Fibroblast of pulmonary artery (primary cell): ENCODE data around the gene ICE1.

Experiments used
- DNase-seq: peaks from one replicate; pipeline ENCODE4 v3.0.0-alpha.2; 2010; ENCODE audit warnings: low read depth
- H3K4me3 ChIP-seq: replicated peaks from 2 replicates; pipeline ENCODE4 v1.5.1; 2011; ENCODE audit warnings: low read depth, mild to moderate bottlenecking, control low read depth, low read length, moderate library complexity
- TF ChIP-seq, protein P1 (sequence below): IDR thresholded peaks from 2 replicates; pipeline ENCODE4 v1.5.1; 2011; ENCODE audit warnings: mild to moderate bottlenecking, control low read depth, low read length, inconsistent platforms; ENCODE audit errors: missing control alignments

The ICE1 gene

DNA sequence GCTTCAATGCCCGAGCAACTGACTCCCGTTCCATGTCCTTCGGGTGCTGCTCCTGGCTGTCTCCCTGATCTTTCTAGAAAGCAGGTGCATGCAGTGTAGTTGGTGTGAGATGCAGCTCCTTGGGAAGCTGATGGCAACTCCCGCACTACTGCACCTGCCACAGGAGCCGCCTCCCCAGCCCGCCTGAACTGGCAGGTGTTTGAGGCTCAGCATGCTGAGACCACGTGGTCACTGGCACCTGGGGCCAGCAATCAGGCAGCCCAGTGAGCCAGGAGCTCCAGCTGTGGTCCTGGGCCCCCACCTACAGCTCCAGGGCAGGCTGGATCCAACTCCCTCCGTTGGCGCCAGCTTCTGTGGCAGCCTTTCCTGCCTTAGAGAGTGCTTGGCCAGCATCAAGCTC, 111.5 kb downstream of the ICE1 start:
- no peak for DNase-seq
- H3K4me3 ChIP-seq, result no peak overlapping the region
- TF ChIP-seq, protein P1, sequence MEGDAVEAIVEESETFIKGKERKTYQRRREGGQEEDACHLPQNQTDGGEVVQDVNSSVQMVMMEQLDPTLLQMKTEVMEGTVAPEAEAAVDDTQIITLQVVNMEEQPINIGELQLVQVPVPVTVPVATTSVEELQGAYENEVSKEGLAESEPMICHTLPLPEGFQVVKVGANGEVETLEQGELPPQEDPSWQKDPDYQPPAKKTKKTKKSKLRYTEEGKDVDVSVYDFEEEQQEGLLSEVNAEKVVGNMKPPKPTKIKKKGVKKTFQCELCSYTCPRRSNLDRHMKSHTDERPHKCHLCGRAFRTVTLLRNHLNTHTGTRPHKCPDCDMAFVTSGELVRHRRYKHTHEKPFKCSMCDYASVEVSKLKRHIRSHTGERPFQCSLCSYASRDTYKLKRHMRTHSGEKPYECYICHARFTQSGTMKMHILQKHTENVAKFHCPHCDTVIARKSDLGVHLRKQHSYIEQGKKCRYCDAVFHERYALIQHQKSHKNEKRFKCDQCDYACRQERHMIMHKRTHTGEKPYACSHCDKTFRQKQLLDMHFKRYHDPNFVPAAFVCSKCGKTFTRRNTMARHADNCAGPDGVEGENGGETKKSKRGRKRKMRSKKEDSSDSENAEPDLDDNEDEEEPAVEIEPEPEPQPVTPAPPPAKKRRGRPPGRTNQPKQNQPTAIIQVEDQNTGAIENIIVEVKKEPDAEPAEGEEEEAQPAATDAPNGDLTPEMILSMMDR, result no peak

DNA sequence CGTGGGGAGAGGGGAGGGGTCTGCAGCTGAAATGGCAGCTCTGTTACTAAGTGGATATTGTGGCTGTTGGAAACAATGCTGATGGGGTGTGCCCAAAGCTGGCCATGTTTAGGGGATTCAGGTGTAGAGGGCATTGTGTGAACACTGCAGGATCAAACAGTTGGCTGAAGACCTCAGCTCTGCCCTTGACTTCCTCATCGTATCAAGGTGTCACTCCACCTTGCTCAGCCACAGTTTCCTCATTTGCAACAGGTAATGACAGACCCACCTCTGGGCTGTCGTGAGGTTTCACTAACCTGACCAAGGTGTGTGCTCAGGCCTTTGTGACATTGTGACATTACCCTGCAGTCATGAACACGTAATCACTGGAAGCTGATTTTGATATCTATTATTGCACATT, 111.9 kb downstream of the ICE1 start:
- H3K4me3 ChIP-seq, result no peak overlapping the region
- TF ChIP-seq, protein P1, result no peak
- DNase-seq, result no peak

DNA sequence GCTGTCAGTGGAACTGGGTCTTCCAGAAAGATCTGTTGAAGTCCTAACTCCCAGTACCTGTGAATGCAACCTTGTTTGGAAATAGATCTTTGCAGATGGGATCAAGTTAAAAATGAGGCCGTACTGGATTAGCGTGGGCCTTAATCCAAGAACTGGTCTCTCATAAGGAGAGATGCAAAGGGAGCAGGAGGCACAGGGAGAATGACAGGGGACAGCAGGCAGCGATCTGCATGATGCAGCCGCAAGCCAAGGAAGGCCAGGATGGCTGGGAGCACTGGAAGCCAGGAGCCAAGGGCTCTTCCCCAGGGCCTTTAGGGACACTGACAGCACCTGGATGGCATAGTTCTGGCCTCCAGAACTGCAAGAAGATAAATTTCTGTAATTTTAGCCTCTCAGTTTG, 114.4 kb downstream of the ICE1 start:
- H3K4me3 ChIP-seq, result no peak overlapping the region
- TF ChIP-seq, protein P1, result no peak
- DNase-seq, result no peak

DNA sequence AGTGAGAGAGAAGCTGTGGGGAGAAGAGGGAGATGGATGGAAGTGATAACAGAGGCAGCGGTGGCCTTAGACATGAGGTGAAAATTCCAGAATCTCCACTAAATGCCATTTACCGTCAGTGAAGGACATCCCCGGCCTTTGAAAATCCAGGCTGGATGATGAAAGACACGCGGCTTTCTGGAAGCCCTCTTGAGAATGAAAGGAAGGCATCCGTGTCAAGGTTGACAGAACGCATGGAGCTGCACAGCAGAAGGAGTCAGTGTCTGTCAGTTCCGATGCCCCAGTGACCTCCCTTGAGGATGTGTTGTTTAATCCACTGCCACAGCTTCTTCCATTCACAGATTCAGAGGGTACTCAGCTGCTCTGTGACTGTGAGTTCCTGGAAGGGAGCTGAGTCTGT, 114.9 kb downstream of the ICE1 start:
- TF ChIP-seq, protein P1, result no peak
- no peak overlapping the region for H3K4me3 ChIP-seq
- DNase-seq, result no peak

DNA sequence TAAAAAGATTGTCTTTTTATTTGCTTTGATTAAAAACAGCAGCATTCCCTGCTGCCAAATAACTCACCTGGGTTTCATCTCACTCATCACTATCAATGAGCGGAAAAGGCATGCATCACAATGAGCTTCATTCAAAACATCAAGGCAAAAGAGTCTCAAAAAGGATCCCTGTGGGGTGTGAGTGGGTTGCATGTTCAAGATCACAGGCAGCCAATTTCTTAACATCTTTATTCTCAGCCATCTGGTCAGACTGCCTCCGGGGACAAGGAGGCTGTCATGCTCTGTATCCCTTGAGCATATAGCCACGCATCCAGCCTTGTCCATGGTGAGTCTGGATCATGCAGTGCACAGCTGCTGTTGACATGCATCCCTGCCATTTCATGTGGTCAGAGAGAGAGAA, 117.1 kb downstream of the ICE1 start:
- TF ChIP-seq, protein P1, result no peak
- H3K4me3 ChIP-seq, result no peak overlapping the region
- no peak for DNase-seq
